GM19193 (cell line): ENCODE measurements around the gene SOX6.

Experiments used
- POLR2A ChIP-seq: IDR thresholded peaks from 4 replicates; pipeline ENCODE4 v1.6.1; 2011; ENCODE audit not compliant: insufficient read depth, insufficient read length; ENCODE audit errors: extremely low read depth

SOX6 gene

GRCh38 chr11:16356057-16356760 lies at the start of gene SOX6:
TSS of gene SOX6 (minus strand) at chr11:16356546. CDS start at chr11:16341248, 15,298 bp downstream.
- no peak for TF ChIP-seq POLR2A

GRCh38 chr11:16404781-16405285 lies 48.5 kb upstream of the SOX6 start:
- no peak for TF ChIP-seq POLR2A

GRCh38 chr11:16403851-16404250 lies 47.5 kb upstream of the SOX6 start:
- no peak for TF ChIP-seq POLR2A

- TF ChIP-seq POLR2A = no peak
Measured at GRCh38 chr11:16403448-16403803, 47.1 kb upstream of the SOX6 start.

- no peak for TF ChIP-seq POLR2A
Measured at GRCh38 chr11:16402654-16403447, 46.5 kb upstream of the SOX6 start.

GRCh38 chr11:16397390-16397789 lies 41.0 kb upstream of the SOX6 start:
- TF ChIP-seq POLR2A = no peak

- TF ChIP-seq POLR2A = no peak
Measured at GRCh38 chr11:16395601-16396000, 39.3 kb upstream of the SOX6 start.

- TF ChIP-seq POLR2A = no peak
Measured at GRCh38 chr11:16394947-16395346, 38.6 kb upstream of the SOX6 start.

GRCh38 chr11:16393340-16393739 lies 37.0 kb upstream of the SOX6 start:
- TF ChIP-seq POLR2A = no peak

GRCh38 chr11:16392616-16393015 lies 36.3 kb upstream of the SOX6 start:
- no peak for TF ChIP-seq POLR2A

GRCh38 chr11:16385099-16385498 lies 28.8 kb upstream of the SOX6 start:
- no peak for TF ChIP-seq POLR2A

GRCh38 chr11:16382638-16383380 lies 26.5 kb upstream of the SOX6 start:
- no peak for TF ChIP-seq POLR2A

- TF ChIP-seq POLR2A = no peak
Measured at GRCh38 chr11:16382186-16382585, 25.8 kb upstream of the SOX6 start.

GRCh38 chr11:16380941-16381568 lies 24.7 kb upstream of the SOX6 start:
- no peak for TF ChIP-seq POLR2A

GRCh38 chr11:16378906-16379305 lies 22.6 kb upstream of the SOX6 start:
- TF ChIP-seq POLR2A = no peak
